Kasumi-1 (cell line): ENCODE data around the gene LRRC53.

Experiments
- DNase-seq, 2 experiments: peaks; one replicate each; lab custom pipeline; 2025; lab: John Stamatoyannopoulos, UW

LRRC53 gene

DNA sequence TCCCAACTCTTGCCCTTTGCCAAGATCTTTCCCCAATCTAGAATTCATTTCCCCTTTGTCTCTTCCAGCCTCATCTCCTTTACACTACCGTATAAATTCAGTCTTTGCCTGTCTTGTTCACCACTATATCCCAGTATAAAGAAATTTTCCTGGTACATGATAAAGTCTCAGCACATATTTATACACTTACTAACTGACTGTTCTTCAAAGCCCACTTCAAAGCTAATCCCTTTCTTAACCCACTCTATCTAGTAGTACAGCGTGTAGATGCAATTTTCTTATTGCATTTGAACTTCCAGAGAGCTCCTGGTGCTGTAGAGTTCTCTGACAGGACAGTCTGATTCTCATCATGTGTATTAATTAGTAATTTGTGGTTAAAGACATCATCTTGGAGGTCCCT, 78.1 kb downstream of the LRRC53 start:
- DNase-seq, result no peak

GRCh38 chr1:74432325-74432724, 80.1 kb downstream of the LRRC53 start:
- no peak for DNase-seq

GRCh38 chr1:74431531-74431930, 80.9 kb downstream of the LRRC53 start:
- no peak for DNase-seq

GRCh38 chr1:74430342-74430934, 82.0 kb downstream of the LRRC53 start:
- DNase-seq, result no peak

GRCh38 chr1:74429580-74429979, 82.8 kb downstream of the LRRC53 start:
- no peak for DNase-seq

- DNase-seq, result no peak
Observed at GRCh38 chr1:74427681-74428080, 84.7 kb downstream of the LRRC53 start.

- no peak for DNase-seq
Observed at GRCh38 chr1:74426208-74426937, 86.0 kb downstream of the LRRC53 start.

GRCh38 chr1:74425676-74426075, 86.7 kb downstream of the LRRC53 start:
- no peak for DNase-seq

DNA sequence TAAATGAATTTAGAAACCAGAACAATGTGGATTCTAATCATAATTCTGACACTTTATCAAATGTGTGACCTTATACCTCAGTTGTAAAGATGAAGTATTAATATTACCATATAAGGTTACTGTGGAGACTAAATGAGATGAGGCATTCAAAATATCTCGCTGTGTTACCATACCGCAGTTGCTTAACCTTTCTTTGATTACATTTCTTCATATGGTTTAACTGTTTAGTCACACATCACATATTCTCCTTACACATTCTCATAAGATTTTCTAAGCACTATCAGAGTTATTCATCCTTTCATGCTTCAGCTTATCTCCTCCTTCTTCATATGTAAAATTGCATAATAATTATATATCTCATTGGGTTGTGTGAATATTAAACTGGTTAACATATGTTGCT, 88.9 kb downstream of the LRRC53 start:
- no peak for DNase-seq

- no peak for DNase-seq
Observed at GRCh38 chr1:74422421-74423292, 89.8 kb downstream of the LRRC53 start.

GRCh38 chr1:74420467-74420866, 91.9 kb downstream of the LRRC53 start:
- no peak for DNase-seq
